Kidney (tissue), 14 donors: ENCODE results near the gene PLBD1. TPM values are rescaled to one million over a fixed set of nuclear protein-coding genes. Genes with fewer than 3 reads are reported as not detected.

Experiments
- DNase-seq, 5 donors: peaks; one replicate each; pipeline ENCODE4 v3.0.0-alpha.2; 2013 to 2020
- FAIRE-seq: peaks from 2 replicates; lab custom pipeline; 2012; peaks lifted over from hg19 to GRCh38; lab: Jason Lieb, UNC
- H3K27ac ChIP-seq, 2 donors: one replicate each; pipeline ENCODE4 v1.7.0; 2013; ENCODE audit warnings: low read depth in 2 of 2, low read length in 2 of 2, inconsistent platforms in 1 of 2
- H3K27me3 ChIP-seq: one replicate; pipeline ENCODE4 v1.7.1; 2013; ENCODE audit warnings: low read length, inconsistent platforms; ENCODE audit not compliant: control insufficient read depth, insufficient read depth
- H3K36me3 ChIP-seq, 3 donors: one replicate each; pipeline versions ENCODE4 v1.7.0 to v1.7.1; 2013; ENCODE audit warnings: low read length in 3 of 3, control low read depth in 1 of 3, inconsistent platforms in 1 of 3; ENCODE audit not compliant: insufficient read depth in 3 of 3, control insufficient read depth in 2 of 3
- H3K4me1 ChIP-seq, 3 donors: one replicate each; pipeline versions ENCODE4 v1.7.0 to v1.7.1; 2013; ENCODE audit warnings: low read length in 3 of 3, inconsistent platforms in 1 of 3, low read depth in 1 of 3; ENCODE audit not compliant: control insufficient read depth in 2 of 3, insufficient read depth in 2 of 3
- H3K4me3 ChIP-seq, 3 donors: one replicate each; pipeline versions ENCODE4 v1.7.0 to v1.8.1; 2013; ENCODE audit warnings: low read length in 3 of 3, control low read depth in 1 of 3, inconsistent platforms in 1 of 3
- H3K9ac ChIP-seq, 3 donors: one replicate each; pipeline versions ENCODE4 v1.7.0 to v1.7.1; 2013; ENCODE audit warnings: low read length in 3 of 3, control low read depth in 1 of 3, inconsistent platforms in 1 of 3
- H3K9me3 ChIP-seq, 3 donors: one replicate each; pipeline versions ENCODE4 v1.7.0 to v1.7.1; 2013; ENCODE audit warnings: low read length in 3 of 3, control low read depth in 1 of 3, inconsistent platforms in 1 of 3; ENCODE audit not compliant: control insufficient read depth in 2 of 3, insufficient read depth in 1 of 3
- intact Hi-C: fragments of 100-400 bp; cut with DNase I; formaldehyde crosslinking; loops from one replicate; pipeline ENCODE4 v1.11.1; 2022
- polyA plus RNA-seq: library from polyadenylated mRNA; stranded (reverse); fragments of 350-450 nt; fragmentation: Illumina TruSeq; extraction: RNeasy Lipid Tissue Mini Kit (QIAGEN cat#74804); gene quantifications from one replicate; pipeline ENCODE4 v1.2.3, GENCODE V29; 2014; ENCODE audit warnings: low read depth, low replicate concordance; ENCODE audit not compliant: insufficient read depth
- total RNA-seq: library from RNA; stranded (reverse); fragmentation: NEBNext Ultra II Directional; extraction: Animal tissue kit (Norgen Biotek cat#: 25700); gene quantifications from one replicate; pipeline ENCODE4 v1.2.1, GENCODE V29; 2021
- TF ChIP-seq, protein P1 (sequence below): IDR thresholded peaks from 3 replicates; pipeline ENCODE4 v1.5.1; 2012; ENCODE audit warnings: mild to moderate bottlenecking, moderate library complexity, borderline replicate concordance; ENCODE audit not compliant: insufficient read depth; ENCODE audit errors: extremely low read depth
- donor health status: control.
- donor health status: control.
- donor health status: control.
- donor health status: control.
- donor health status: control.
- donor health status: DM: yes; HTN: yes; CAD: no.
- donor health status: Normal renal cell carcinoma (clear cell type).

The PLBD1 gene
- total and polyA plus RNA-seq, 2 donors from 2014 or later, result 28.4 to 28.6 TPM

DNA sequence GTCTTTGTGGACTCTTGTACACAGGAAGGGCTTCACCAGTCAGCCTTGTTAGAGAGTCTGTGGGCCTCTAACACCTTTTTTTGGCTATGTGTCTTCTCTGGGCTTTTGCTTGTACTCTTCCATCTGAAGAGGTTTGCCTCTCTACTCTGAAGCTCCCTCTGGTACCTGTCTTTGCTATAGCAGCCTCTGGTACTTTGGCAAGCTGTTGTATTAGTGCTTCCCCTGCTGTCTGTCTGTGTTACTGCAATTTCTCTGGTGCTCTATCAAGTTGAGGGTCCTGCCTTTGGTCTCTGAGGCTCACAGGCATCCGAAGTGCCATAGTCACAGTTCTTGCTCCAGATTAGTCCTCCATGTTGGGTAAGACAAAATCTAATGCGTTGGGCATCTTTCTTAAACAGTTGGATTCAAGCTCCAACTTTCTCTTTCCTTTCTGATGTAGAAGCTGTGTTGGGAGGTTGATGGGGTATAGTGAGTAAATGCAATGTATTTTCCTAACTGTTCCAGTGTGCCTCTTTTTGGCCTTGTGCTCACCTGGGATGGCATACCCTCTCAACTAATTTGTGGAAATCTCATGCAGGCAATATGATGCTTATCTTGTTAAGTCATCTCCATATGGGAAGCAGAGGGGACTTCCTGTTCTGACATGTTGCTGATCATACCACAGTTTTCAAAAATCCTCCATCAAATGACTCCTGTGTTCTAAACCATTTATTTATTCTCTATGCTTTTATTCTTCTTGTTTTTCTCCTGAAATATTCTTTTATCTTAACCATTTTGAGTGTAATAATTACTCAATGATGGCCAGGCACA is 113.4 kb downstream of the PLBD1 start:
- DNase-seq (peak in 3 of 5 donors; percentile 18 to 35 (median 24)), FAIRE-seq (no peak)
- Histone ChIP-seq H3K9ac (no peak overlapping the region), H3K36me3 (peaks cover 5 to 25% (median 8%) of the 10 kb centered on the region in 3 donors), H3K4me3 (no peak overlapping the region), H3K27ac (no peak overlapping the region), H3K9me3 (peaks cover 0 to 1% (median 0%) of the 10 kb centered on the region in 3 donors), H3K27me3 (no peaks in the 10 kb centered on the region), H3K4me1 (peaks cover 0 to 3% (median 0%) of the 10 kb centered on the region in 3 donors)
- intact Hi-C loops, result no loop called here
- TF ChIP-seq, protein P1, sequence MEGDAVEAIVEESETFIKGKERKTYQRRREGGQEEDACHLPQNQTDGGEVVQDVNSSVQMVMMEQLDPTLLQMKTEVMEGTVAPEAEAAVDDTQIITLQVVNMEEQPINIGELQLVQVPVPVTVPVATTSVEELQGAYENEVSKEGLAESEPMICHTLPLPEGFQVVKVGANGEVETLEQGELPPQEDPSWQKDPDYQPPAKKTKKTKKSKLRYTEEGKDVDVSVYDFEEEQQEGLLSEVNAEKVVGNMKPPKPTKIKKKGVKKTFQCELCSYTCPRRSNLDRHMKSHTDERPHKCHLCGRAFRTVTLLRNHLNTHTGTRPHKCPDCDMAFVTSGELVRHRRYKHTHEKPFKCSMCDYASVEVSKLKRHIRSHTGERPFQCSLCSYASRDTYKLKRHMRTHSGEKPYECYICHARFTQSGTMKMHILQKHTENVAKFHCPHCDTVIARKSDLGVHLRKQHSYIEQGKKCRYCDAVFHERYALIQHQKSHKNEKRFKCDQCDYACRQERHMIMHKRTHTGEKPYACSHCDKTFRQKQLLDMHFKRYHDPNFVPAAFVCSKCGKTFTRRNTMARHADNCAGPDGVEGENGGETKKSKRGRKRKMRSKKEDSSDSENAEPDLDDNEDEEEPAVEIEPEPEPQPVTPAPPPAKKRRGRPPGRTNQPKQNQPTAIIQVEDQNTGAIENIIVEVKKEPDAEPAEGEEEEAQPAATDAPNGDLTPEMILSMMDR, result peak; percentile 70

Other genes starting within 250 kb of the PLBD1 start
- gene ATF7IP, start 202.2 kb downstream of the PLBD1 start, total RNA-seq, result 97.1 TPM
- 6.3 TPM for gene ATF7IP, start 202.2 kb downstream of the PLBD1 start, polyA plus RNA-seq
- not detected for gene GUCY2C, start 128.7 kb upstream of the PLBD1 start, total RNA-seq
- gene GUCY2C, start 128.7 kb upstream of the PLBD1 start, polyA plus RNA-seq, result not detected
- gene WBP11, start 235.6 kb upstream of the PLBD1 start, total RNA-seq, result 55.5 TPM
- gene WBP11, start 235.6 kb upstream of the PLBD1 start, polyA plus RNA-seq, result 17.6 TPM
- 2.0 TPM for gene C12orf60, start 235.8 kb upstream of the PLBD1 start, total RNA-seq
- 4.5 TPM for gene C12orf60, start 235.8 kb upstream of the PLBD1 start, polyA plus RNA-seq
- gene SMCO3, start 246.3 kb upstream of the PLBD1 start, total RNA-seq, result 0.76 TPM
- 10.9 TPM for gene SMCO3, start 246.3 kb upstream of the PLBD1 start, polyA plus RNA-seq